RWPE2 (cell line): ENCODE measurements around the gene SPRN.

Source experiments
- ATAC-seq: fragments of 200-7000 bp; cut with Tn5 transposase; 3 replicates; pipeline ENCODE4 v1.9.1; 2021; ENCODE audit warnings: low read depth
- DNase-seq: peaks from one replicate; pipeline ENCODE4 v3.0.0-alpha.2; 2020; ENCODE audit warnings: low spot score
- H3K27ac ChIP-seq: fragments of 450-650 bp; 2 replicates; pipeline ENCODE4 v1.5.1; 2017; ENCODE audit warnings: mild to moderate bottlenecking; ENCODE audit not compliant: poor library complexity, severe bottlenecking
- H3K27me3 ChIP-seq: fragments of 250-450 bp; sonication (Bioruptor Pico); 2 replicates; pipeline ENCODE4 v1.5.1; 2021; ENCODE audit warnings: mild to moderate bottlenecking, moderate library complexity; ENCODE audit not compliant: insufficient read depth, poor library complexity, severe bottlenecking
- H3K36me3 ChIP-seq: fragments of 250-450 bp; sonication (Bioruptor Pico); 2 replicates; pipeline ENCODE4 v1.5.1; 2020; ENCODE audit warnings: low read depth, mild to moderate bottlenecking, moderate library complexity
- H3K4me1 ChIP-seq: fragments of 250-450 bp; sonication (Bioruptor Pico); 2 replicates; pipeline ENCODE4 v1.5.1; 2021; ENCODE audit warnings: mild to moderate bottlenecking, moderate library complexity; ENCODE audit not compliant: insufficient read depth, poor library complexity, severe bottlenecking
- H3K4me3 ChIP-seq: fragments of 250-450 bp; sonication (Bioruptor Pico); 2 replicates; pipeline ENCODE4 v1.5.1; 2021; ENCODE audit warnings: mild to moderate bottlenecking, moderate library complexity; ENCODE audit not compliant: severe bottlenecking
- H3K9me3 ChIP-seq: fragments of 250-450 bp; sonication (Bioruptor Pico); 2 replicates; pipeline ENCODE4 v1.5.1; 2021; ENCODE audit warnings: mild to moderate bottlenecking, moderate library complexity; ENCODE audit not compliant: severe bottlenecking
- CTCF ChIP-seq: fragments of 450-650 bp; IDR thresholded peaks from one replicate; pipeline ENCODE4 v1.5.1; 2017; ENCODE audit warnings: mild to moderate bottlenecking, moderate library complexity; ENCODE audit not compliant: poor library complexity, severe bottlenecking

SPRN gene

GRCh38 chr10:133460208-133460769 is 35.9 kb upstream of the SPRN start:
- no peak overlapping the region for H3K4me3 ChIP-seq
- ATAC-seq (no peak), DNase-seq (no peak)
- no peaks in the 10 kb centered on the region for H3K9me3 ChIP-seq
- no peaks in the 10 kb centered on the region for H3K4me1 ChIP-seq
- H3K36me3 ChIP-seq: no peaks in the 10 kb centered on the region
- H3K27me3 ChIP-seq: no peaks in the 10 kb centered on the region
- TF ChIP-seq CTCF: no peak
- H3K27ac ChIP-seq: no peak overlapping the region

- no peak overlapping the region for H3K27ac ChIP-seq
- H3K4me3 ChIP-seq: no peak overlapping the region
- no peak for DNase-seq
- H3K36me3 ChIP-seq: no peaks in the 10 kb centered on the region
- ATAC-seq: no peak
- H3K27me3 ChIP-seq: no peaks in the 10 kb centered on the region
- H3K4me1 ChIP-seq: no peaks in the 10 kb centered on the region
- H3K9me3 ChIP-seq: no peaks in the 10 kb centered on the region
- TF ChIP-seq CTCF: no peak
These were observed 35.2 kb upstream of the SPRN start for GRCh38 chr10:133459454-133460207.

- Histone ChIP-seq H3K9me3 (no peaks in the 10 kb centered on the region), H3K4me3 (no peak overlapping the region), H3K4me1 (no peaks in the 10 kb centered on the region), H3K27me3 (no peaks in the 10 kb centered on the region), H3K27ac (no peak overlapping the region), H3K36me3 (no peaks in the 10 kb centered on the region)
- ATAC-seq: no peak
- no peak for TF ChIP-seq CTCF
- no peak for DNase-seq
These were observed 34.5 kb upstream of the SPRN start for GRCh38 chr10:133458710-133459453.

- Histone ChIP-seq H3K27me3 (no peaks in the 10 kb centered on the region), H3K4me1 (no peaks in the 10 kb centered on the region), H3K9me3 (no peaks in the 10 kb centered on the region), H3K36me3 (no peaks in the 10 kb centered on the region), H3K27ac (no peak overlapping the region), H3K4me3 (no peak overlapping the region)
- ATAC-seq (no peak), DNase-seq (no peak)
- TF ChIP-seq CTCF: no peak
These were observed 33.7 kb upstream of the SPRN start for GRCh38 chr10:133458021-133458709.
